Ovary (tissue), 9 donors: ENCODE data around the gene INSIG2. TPM values are rescaled to one million over a fixed set of nuclear protein-coding genes. Genes with fewer than 3 reads are reported as not detected.

Experiments used
- DNase-seq, 5 donors: peaks; one replicate each; pipeline ENCODE4 v3.0.0-alpha.2; 2019 to 2020
- H3K27ac ChIP-seq, 2 donors: fragments of 200-600 bp; one replicate each; pipeline versions ENCODE4 v1.5.1 to v1.8.0; 2019 to 2022
- H3K27me3 ChIP-seq: fragments of 200-600 bp; one replicate; pipeline ENCODE4 v1.8.0; 2022
- H3K36me3 ChIP-seq: fragments of 200-600 bp; sonication (generic); one replicate; pipeline ENCODE4 v1.5.1; 2019
- H3K4me1 ChIP-seq: one replicate; pipeline ENCODE4 v1.8.1; 2013; ENCODE audit warnings: mild to moderate bottlenecking, moderate library complexity; ENCODE audit not compliant: insufficient read depth
- H3K4me3 ChIP-seq: fragments of 200-600 bp; sonication (generic); one replicate; pipeline ENCODE4 v1.5.1; 2017
- H3K9me3 ChIP-seq, 2 donors: fragments of 200-600 bp in 1 of 2; sonication (generic) in 1 of 2; one replicate each; pipeline versions ENCODE4 v1.5.1 to v1.8.1; 2013 to 2019; ENCODE audit warnings: mild to moderate bottlenecking in 1 of 2, moderate library complexity in 1 of 2
- EP300 ChIP-seq: sonication (generic); formaldehyde crosslinking; IDR thresholded peaks from one replicate; pipeline ENCODE4 v1.6.1; 2017; ENCODE audit warnings: antibody characterized with exemption
- POLR2A ChIP-seq: fragments of 450-650 bp; IDR thresholded peaks from one replicate; pipeline ENCODE4 v1.6.1; 2017; ENCODE audit warnings: antibody characterized with exemption, mild to moderate bottlenecking, moderate library complexity
- WGBS, 3 donors: extraction: QIAGEN DNeasy Blood & Tissue Kit in 1 of 3; methylation state at CpG; one replicate each; pipeline versions ENCODE4 v1.1.5 to v1.1.7; 2013 to 2017; 5-methylcytosine and 5-hydroxymethylcytosine counted together
- intact Hi-C, 4 donors: fragments of 100-400 bp; cut with DNase I; formaldehyde crosslinking; loops; one replicate each; pipeline versions ENCODE4 v1.11.0 to v1.15.1; 2022 to 2023
- polyA plus RNA-seq, 2 donors: library from polyadenylated mRNA; stranded (reverse); fragments of 200-250 nt in 1 of 2; fragments of 350-450 nt in 1 of 2; fragmentation: Illumina TruSeq in 1 of 2; extraction: RNeasy Lipid Tissue Mini Kit (QIAGEN cat#74804) in 1 of 2; gene quantifications; one replicate each; pipeline ENCODE4 v1.2.3, GENCODE V29; 2013 to 2014
- total RNA-seq, 7 donors: library from RNA; depleted of rRNA in 2 of 7; stranded (reverse); fragments of >200 nt in 2 of 7; fragmentation: NEBNext Ultra II Directional in 3 of 7; extraction: Animal tissue kit (Norgen Biotek cat#: 25700) in 3 of 7; gene quantifications; one replicate each; pipeline versions ENCODE4 v1.1.0 to v1.2.4, GENCODE V29; 2016 to 2023
- TF ChIP-seq, protein P1 (sequence below), 3 donors: fragments of 450-650 bp in 2 of 3; fragments of 200-600 bp in 1 of 3; IDR thresholded peaks; one replicate each; pipeline versions ENCODE4 v1.5.1 to v1.8.0; 2016 to 2022; ENCODE audit warnings: antibody characterized with exemption in 3 of 3, mild to moderate bottlenecking in 1 of 3
- donor health status: DM: no; HTN: no; CAD: no; lungs with moderate emphysema.
- donor health status: DM: no; HTN: no; CAD: no.
- donor health status: Bipolar disorder and iron deficiency.
- donor health status: DM: yes; HTN: yes; CAD: no.
- donor health status: DM: no; HTN: no; CAD: no.
- donor health status: DM: yes; HTN: yes; CAD: no.

The INSIG2 gene
- total and polyA plus RNA-seq, 9 donors = 10.9 to 20.3 (median 16.6) TPM

DNA sequence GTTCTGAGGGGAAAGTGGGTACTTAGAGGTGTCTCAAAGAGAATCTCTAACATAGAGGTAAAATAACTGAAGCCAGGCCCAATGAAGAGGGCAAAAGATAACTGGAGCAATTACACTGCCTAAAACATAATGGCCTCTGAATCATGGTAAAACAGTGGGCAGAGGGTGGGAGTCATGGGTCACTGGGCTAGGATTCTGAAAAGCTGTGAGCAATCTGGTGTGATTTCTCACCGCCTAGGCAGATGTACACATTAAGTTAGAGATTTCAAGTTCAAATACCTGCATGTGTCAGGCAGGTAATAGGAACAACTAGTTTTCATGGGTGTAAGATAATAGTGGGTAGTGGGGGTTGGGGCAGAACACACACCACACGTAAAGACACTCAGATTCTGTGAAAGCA, 45.6 kb downstream of the INSIG2 start:
- DNase-seq = no peak
- H3K27ac ChIP-seq = no peak overlapping the region
- intact Hi-C loops = no loop called here
- H3K36me3 ChIP-seq = no peaks in the 10 kb centered on the region
- H3K4me3 ChIP-seq = no peak overlapping the region
- TF ChIP-seq EP300 (no peak), POLR2A (no peak)
- TF ChIP-seq, protein P1, sequence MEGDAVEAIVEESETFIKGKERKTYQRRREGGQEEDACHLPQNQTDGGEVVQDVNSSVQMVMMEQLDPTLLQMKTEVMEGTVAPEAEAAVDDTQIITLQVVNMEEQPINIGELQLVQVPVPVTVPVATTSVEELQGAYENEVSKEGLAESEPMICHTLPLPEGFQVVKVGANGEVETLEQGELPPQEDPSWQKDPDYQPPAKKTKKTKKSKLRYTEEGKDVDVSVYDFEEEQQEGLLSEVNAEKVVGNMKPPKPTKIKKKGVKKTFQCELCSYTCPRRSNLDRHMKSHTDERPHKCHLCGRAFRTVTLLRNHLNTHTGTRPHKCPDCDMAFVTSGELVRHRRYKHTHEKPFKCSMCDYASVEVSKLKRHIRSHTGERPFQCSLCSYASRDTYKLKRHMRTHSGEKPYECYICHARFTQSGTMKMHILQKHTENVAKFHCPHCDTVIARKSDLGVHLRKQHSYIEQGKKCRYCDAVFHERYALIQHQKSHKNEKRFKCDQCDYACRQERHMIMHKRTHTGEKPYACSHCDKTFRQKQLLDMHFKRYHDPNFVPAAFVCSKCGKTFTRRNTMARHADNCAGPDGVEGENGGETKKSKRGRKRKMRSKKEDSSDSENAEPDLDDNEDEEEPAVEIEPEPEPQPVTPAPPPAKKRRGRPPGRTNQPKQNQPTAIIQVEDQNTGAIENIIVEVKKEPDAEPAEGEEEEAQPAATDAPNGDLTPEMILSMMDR (IDR thresholded peaks at IDR 0.05) = no peak
- no peaks in the 10 kb centered on the region for H3K4me1 ChIP-seq
- no peaks in the 10 kb centered on the region for H3K9me3 ChIP-seq
- 64 to 79% (median 75%) methylated on average over 2 of the region's 2 CpGs for WGBS, 3 donors
- no peaks in the 10 kb centered on the region for H3K27me3 ChIP-seq

DNA sequence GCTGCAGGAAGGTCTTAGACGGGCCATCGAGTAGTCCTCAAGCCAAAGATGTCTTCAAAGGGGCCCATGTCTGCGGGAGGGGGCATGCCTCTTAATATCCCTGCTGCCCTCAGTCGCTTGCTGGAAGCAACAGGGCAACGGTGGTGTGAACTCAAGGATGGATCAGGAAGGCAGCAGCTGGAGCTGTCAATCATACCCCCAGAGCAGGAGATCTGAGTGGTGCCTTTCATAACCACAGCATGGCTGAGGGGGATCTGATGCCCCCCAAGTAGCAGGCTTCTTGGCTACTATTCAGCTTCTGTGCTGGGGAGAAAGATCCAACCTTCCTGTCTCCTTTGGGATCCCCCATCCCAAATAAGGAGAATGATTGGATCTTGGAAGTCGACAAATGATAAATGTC, 46.4 kb downstream of the INSIG2 start:
- no peaks in the 10 kb centered on the region for H3K36me3 ChIP-seq
- no peaks in the 10 kb centered on the region for H3K9me3 ChIP-seq
- no peak for DNase-seq
- no peak overlapping the region for H3K4me3 ChIP-seq
- no peaks in the 10 kb centered on the region for H3K4me1 ChIP-seq
- TF ChIP-seq POLR2A (no peak), EP300 (no peak)
- TF ChIP-seq, protein P1 (IDR thresholded peaks at IDR 0.05) = no peak
- H3K27me3 ChIP-seq = no peaks in the 10 kb centered on the region
- no peak overlapping the region for H3K27ac ChIP-seq
- intact Hi-C loops = no loop called here
- WGBS, 3 donors = 78 to 84% (median 79%) methylated on average over 6 of the region's 6 CpGs

DNA sequence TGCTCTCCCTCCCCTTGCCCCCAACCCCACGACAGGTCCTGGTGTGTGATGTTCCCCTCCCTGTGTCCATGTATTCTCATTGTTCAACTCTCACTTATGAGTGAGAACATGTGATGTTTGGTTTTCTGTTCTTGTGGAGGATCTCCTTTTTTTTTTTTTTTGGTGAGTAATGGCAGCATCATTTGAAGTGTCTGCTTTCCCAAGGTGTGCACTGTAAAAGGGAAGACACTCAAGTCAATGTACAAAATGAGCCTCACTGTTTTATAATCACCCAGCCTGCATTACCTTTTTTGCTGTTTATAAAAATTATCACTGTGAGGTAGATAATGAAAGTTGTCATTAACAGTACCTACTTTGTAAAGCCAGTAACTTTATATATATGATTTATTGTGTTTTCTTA, 56.9 kb downstream of the INSIG2 start:
- no peaks in the 10 kb centered on the region for H3K27me3 ChIP-seq
- H3K9me3 ChIP-seq = no peaks in the 10 kb centered on the region
- TF ChIP-seq, protein P1 (IDR thresholded peaks at IDR 0.05) = no peak
- TF ChIP-seq POLR2A (no peak), EP300 (no peak)
- no peaks in the 10 kb centered on the region for H3K4me1 ChIP-seq
- no peak overlapping the region for H3K4me3 ChIP-seq
- no peaks in the 10 kb centered on the region for H3K36me3 ChIP-seq
- DNase-seq = no peak
- WGBS, 3 donors = 50 to 68% (median 55%) methylated on average over 1 of the region's 1 CpG
- intact Hi-C loops = no loop called here
- no peak overlapping the region for H3K27ac ChIP-seq

DNA sequence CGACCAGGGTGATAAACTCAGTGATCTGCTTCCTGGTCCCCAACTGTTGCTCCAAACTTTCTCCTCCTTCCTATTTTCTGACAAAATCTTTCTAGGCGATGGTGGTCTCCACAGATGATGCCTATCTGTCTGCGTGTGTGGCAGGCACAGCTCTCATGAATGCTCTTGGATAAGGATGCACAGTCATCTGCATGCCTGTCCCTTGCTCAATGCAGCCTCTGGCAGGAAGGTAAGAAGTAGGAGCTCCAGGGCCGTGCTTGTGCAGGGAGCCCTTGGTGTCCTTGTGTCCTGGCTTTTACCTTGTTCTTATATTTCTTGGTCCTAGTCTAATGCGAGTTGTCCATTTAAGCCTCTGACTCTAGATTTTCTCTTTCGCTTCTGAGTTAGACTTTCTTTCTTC, 57.5 kb downstream of the INSIG2 start:
- DNase-seq = no peak
- Histone ChIP-seq H3K27ac (no peak overlapping the region), H3K9me3 (no peaks in the 10 kb centered on the region), H3K27me3 (no peaks in the 10 kb centered on the region), H3K36me3 (no peaks in the 10 kb centered on the region), H3K4me3 (no peak overlapping the region), H3K4me1 (no peaks in the 10 kb centered on the region)
- WGBS, 3 donors = 80 to 84% (median 83%) methylated on average over 6 of the region's 6 CpGs
- TF ChIP-seq EP300 = no peak
- TF ChIP-seq, protein P1 (IDR thresholded peaks at IDR 0.05) = no peak
- TF ChIP-seq POLR2A = no peak
- intact Hi-C loops = no loop called here
